Non-pigmented ciliary epithelial cell (primary cell): ENCODE data around the gene PROSER1.
"Not testable (repeated sequence)": the region's sequence is repeated elsewhere in the genome, so short reads cannot be mapped to it uniquely, and the experiment has no call there.

ENCODE experiments used
- DNase-seq: peaks from one replicate; pipeline ENCODE4 v3.0.0-alpha.2; 2010; ENCODE audit warnings: low read depth

Gene PROSER1

DNA sequence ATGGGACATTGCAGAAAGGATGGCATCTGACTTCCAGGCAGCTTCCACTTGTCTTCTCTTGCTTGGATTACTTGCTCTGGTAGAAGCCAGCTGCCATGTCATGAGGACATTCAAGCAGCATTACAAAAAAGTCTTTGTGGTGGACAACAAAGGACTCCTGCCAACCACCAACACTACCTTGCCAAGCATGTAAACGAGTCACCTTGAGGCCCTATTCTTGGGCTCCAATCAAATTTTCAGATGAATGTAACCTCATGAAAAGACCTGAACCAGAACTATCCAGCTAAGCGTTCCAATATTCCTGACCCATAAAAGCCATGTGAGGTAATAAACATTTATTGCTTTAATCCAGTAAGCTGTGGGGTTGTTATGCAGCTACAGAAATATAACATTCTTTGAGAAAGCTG lies 12.5 kb downstream of the PROSER1 start:
- no peak for DNase-seq

- DNase-seq: no peak
Measured at GRCh38 chr13:39023761-39024160, 14.1 kb downstream of the PROSER1 start.

- DNase-seq: no peak
Measured at GRCh38 chr13:39023316-39023715, 14.6 kb downstream of the PROSER1 start.

- DNase-seq: no peak
Measured at GRCh38 chr13:39020853-39021462, 16.9 kb downstream of the PROSER1 start.

DNA sequence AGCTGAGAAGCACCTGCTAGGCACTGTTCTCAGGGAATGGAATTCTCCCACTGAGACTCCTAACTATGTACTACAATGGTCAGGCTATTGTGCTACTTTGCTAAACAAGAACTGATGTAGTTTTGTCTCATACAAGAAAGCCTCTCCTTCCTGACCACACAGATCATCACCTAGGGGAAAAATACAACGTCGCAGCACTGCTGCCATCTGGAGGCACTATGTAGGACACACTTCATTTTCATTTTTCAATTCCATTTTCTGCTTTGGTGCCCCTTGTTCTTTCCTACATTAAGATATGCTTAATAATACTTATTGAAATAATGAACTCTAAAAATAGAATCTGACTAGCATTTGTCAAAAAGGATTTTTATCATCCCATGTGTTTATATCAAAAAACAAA lies 21.1 kb downstream of the PROSER1 start:
- no peak for DNase-seq

- no peak for DNase-seq
Measured at GRCh38 chr13:39016087-39016486, 21.8 kb downstream of the PROSER1 start.

DNA sequence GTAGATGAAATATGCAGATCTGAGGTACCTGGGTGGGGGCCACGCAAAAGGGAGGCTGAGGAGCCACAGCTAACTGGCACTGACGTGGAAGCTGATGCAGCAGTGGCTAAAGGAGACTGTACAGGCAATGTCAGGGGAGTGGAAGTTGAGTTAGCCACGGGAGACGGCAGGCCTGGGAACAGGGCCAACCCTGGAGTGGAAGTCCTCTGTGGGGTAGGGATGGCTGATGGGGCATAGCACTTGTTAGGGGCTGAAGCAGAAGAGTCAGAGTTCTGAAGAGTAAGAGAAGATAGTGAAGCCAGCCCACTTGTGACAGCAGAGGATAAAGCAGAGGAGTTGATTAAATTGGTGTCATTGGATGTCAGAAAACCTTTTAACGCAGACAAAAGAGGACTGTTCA lies 24.4 kb downstream of the PROSER1 start:
- DNase-seq: no peak

GRCh38 chr13:39012608-39013007 lies 25.3 kb downstream of the PROSER1 start:
- no peak for DNase-seq

DNA sequence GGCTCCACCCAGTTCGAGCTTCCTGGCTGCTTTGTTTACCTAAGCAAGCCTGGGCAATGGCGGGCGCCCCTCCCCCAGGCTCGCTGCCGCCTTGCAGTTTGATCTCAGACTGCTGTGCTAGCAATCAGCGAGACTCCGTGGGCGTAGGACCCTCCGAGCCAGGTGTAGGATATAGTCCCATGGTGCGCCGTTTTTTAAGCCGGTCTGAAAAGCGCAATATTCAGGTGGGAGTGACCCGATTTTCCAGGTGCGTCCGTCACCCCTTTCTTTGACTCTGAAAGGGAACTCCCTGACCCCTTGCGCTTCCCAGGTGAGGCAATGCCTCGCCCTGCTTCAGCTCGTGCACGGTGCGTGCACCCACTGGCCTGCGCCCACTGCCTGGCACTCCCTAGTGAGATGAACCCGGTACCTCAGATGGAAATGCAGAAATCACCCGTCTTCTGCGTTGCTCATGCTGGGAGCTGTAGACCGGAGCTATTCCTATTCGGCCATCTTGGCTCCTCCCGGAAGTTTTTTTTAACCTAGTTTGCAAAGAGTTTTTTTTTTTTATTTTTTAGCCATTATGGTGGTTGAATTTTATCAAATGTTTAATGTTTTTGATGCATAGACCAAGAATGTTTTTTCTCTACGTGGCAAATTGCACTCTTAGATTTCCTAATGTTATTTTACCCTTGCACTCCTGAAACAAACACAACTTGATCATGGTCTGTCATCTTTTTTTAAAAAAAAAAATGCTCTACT lies 31.3 kb downstream of the PROSER1 start:
- DNase-seq: not testable (repeated sequence)

DNA sequence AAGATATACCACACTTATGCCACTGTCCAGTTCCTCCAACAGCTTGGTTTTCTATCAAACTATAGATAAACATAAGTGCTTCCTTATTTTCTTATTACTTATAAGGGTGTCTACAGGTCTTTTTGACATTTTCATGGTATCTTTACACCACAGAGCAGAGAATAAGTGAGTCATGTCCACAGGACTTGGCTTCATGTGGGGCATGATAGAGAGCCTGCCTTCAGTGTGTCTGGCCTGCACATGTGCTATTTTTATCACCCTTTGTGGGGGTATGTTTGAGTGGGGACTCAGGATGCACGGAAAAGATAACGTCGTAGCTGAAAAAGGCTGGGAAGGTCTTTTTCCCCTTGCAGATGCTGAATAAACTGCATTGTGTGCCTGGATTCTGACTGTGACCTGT lies 39.1 kb downstream of the PROSER1 start:
- DNase-seq: no peak

DNA sequence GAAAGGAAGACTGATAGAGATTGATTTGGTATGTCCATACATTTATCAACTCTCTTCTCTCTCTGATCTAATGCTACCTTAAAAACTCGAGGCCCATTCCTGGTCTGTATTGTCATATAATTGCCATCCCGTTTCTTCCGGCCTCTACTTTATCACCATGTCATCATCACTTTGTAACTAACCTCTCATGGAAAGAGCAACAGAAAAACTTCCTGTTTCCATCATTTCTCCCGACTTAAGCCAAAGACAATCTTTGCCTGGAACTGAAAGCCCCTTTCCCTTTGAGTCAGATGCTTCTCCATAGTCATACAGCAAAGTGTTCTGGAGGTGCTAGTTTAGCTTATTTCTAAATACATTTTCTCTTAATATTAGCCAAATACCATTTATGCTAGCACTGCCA lies 44.5 kb downstream of the PROSER1 start:
- no peak for DNase-seq

DNA sequence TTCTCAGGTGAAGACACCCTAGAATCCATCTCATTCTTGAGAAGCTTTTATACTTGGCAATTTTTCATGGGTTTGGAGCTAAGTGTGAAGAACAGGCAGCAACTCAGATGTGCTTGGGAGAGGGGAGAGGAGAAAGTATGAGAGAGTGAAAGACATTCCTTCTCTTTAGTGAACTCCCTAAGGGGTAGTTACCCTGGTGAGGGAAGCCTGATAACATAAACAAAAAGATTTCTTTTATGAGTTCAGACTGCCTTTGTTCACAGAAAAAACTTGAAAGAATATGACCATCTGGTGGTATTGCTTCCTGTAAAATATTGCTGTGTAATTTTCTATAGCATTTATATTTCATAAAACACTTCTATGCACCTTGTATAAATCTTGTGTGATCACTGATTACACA lies 47.2 kb downstream of the PROSER1 start, which contains the start of gene STOML3:
TSS of gene STOML3 (minus strand) at position 139 of the 400 bp plus-strand sequence. CDS start at position 29, 110 bp downstream.
- no peak for DNase-seq

- DNase-seq: no peak
Measured at GRCh38 chr13:38981096-38981495, 56.8 kb downstream of the PROSER1 start.

DNA sequence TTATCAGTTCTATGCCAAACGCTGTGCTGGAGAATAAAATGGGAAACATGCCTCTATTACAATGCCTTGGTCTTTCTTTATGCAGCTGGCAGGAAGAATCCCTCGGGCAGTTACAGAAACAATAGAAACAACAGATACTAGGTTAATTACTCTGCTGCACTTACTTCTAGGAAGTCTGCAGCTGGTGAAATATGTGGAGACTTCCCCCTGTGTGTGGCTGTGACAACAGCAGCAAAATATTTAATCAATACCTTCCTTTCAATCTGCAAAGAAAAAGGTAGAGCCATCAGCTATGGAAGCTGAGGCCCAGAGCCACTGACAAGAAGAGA lies 57.2 kb downstream of the PROSER1 start:
- DNase-seq: no peak

DNA sequence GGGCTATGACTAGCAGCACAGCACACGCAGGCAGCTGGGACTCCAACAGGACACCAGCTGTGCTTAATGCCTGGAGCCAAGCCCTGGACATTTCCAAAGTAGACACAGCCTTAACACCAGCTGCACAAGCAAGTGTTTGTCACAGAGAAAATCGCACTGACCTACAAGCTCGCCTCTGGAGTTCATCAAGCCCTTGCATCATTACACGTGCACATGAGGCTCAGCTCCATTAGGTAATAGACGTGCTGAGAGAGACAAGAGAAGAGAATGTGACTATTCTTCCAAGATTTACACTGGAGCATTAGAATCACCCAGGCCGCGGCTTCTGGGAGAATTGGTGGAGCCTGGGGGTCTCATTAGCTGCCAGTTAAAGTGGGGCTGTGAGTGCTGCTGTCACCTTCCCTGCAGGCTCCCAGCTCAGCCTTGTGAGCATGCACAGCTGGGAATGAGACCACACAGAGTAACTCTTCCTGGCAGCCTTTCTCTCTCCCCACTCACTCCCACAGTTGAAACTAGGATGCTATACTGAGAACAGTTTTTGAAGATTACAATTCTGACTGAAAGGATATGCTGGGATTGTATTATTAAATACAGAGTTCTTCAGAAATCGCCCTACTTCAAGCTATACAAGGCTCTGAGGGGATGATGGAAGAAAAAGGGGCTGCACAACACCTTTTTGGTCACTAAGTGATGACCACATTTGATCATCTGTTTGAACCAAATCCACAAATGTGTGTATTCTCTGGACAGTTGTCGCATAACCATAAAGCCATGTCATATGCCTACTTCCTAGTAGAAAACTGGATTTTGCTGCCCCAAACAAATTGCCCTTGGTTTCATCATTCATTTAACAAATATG lies 57.8 kb downstream of the PROSER1 start:
- no peak for DNase-seq

DNA sequence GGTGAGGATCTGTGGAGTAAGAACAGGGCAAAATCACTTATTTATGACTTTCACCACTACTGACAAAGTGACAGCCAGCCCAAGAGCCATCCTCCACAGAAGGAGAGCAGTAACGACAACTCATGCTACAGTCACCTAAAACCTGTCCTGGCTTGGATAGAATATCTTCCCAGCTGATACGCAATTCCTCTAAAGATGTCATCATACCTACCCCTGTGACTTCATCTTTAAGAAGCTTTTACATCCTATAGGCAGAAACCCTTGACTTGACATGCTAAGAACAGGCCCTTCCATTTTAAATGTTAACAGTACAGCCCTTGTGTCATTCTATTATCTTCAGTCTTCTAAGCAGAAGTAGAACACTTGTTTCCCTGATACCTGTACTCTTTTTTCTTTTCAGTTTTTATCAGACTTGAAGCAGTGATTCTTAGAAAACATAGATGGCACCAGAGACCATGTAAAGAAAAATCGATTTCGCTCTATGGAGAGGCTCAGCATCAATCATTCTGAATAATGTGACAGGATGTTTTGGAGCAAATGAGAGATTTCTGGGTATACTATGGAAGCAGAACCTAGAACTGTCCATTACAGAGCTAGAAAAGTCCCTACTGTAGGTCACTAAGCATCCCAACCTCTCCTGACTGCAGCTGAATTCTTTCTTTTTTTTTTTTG lies 67.4 kb downstream of the PROSER1 start:
- DNase-seq: no peak

- no peak for DNase-seq
Measured at GRCh38 chr13:38969187-38969586, 68.7 kb downstream of the PROSER1 start.

DNA sequence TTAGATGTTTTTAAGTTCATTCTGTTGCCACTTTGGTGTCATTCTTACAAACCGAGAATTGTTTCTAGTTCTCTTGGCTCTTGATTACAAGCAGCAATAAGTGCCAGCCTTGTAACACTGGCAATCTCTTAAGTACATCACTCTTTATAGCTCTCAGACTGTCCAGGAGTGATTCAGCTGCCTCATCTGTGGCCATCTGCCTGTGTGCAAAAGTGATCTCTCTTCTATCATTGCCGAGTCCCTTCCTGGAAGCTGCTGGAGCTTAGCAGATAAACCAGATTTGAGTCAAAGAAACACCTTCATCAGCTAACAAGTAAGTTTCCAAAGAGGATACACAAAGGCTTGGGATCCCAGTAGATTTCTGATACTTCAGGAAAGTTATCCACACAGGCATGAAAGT lies 70.4 kb downstream of the PROSER1 start:
- DNase-seq: no peak

DNA sequence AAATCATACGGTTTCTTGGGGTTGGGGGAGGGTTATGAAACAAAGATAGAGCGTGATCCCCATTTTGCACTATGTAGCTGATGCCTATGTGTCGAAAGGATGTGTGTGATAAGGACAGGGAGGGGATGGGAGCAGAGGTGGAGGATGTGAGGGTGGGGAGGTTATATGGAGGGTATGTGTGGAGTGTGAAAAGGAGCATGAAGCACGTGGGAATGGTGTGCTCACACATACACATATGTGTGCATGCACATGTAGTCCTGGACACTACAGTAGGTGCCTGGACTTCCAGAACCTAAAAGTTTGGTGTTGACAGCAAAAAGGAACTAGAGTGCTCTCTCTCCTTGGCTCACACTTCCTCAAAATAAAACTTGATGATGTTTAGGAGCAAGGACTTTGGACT lies 72.6 kb downstream of the PROSER1 start:
- no peak for DNase-seq

DNA sequence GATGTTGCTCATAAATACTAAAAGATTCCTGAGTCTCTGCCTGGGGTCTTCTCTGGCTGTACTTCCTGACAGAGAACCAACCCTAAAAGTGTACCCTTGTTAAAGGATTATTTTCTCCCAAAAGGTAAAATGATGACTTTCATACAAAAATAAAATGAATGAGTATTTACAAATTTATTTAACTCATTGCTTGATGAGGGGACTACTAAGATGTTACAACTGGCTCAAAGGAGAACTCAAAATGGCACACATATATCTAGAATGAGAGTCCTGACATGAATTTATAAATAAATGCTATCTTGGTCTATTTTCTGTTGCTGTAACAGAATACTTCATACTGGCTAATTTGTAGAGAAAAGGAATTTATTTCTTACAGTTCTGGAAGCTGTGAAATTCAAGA lies 77.7 kb downstream of the PROSER1 start:
- no peak for DNase-seq
